Upper lobe of left lung (tissue), 6 donors: ENCODE measurements around the gene RORB. TPM values are rescaled to one million over a fixed set of nuclear protein-coding genes. Genes with fewer than 3 reads are reported as not detected.
"Not testable (repeated sequence)": the region's sequence is repeated elsewhere in the genome, so short reads cannot be mapped to it uniquely, and the experiment has no call there.

Experiments used
- ATAC-seq, 2 donors: fragments of 200-7000 bp; cut with Tn5 transposase; one replicate each; pipeline ENCODE4 v1.9.1; 2022; ENCODE audit warnings: mild to moderate bottlenecking in 2 of 2, moderate library complexity in 2 of 2; ENCODE audit not compliant: low FRiP score in 2 of 2
- DNase-seq, 2 donors: peaks; one replicate each; pipeline ENCODE4 v3.0.0-alpha.2; 2019 to 2020
- H3K27ac ChIP-seq, 4 donors: fragments of 200-600 bp; sonication (generic); one replicate each; pipeline ENCODE4 v1.5.1; 2016 to 2019
- H3K27me3 ChIP-seq, 4 donors: fragments of 200-600 bp; sonication (generic); one replicate each; pipeline ENCODE4 v1.5.1; 2017 to 2019
- H3K36me3 ChIP-seq, 4 donors: fragments of 200-600 bp; sonication (generic); one replicate each; pipeline ENCODE4 v1.5.1; 2016 to 2019
- H3K4me1 ChIP-seq, 4 donors: fragments of 200-600 bp; sonication (generic); one replicate each; pipeline ENCODE4 v1.5.1; 2018 to 2019
- H3K4me3 ChIP-seq, 4 donors: fragments of 200-600 bp; sonication (generic); one replicate each; pipeline ENCODE4 v1.5.1; 2017 to 2019; ENCODE audit warnings: mild to moderate bottlenecking in 2 of 4, moderate library complexity in 1 of 4
- H3K9me3 ChIP-seq, 4 donors: fragments of 200-600 bp; sonication (generic); one replicate each; pipeline ENCODE4 v1.5.1; 2018 to 2019
- CTCF ChIP-seq, 6 experiments: fragments of 450-650 bp in 4 of 6; fragments of 200-600 bp in 2 of 6; sonication (generic) in 2 of 6; IDR thresholded peaks; one replicate each; pipeline ENCODE4 v1.5.1; 2016 to 2019; ENCODE audit warnings: antibody characterized with exemption in 6 of 6
- EP300 ChIP-seq, 4 donors: sonication (generic); formaldehyde crosslinking; IDR thresholded peaks; one replicate each; pipeline ENCODE4 v1.5.1; 2017; ENCODE audit warnings: antibody characterized with exemption in 4 of 4, control low read depth in 2 of 4
- POLR2A ChIP-seq, 4 donors: fragments of 450-650 bp; IDR thresholded peaks; one replicate each; pipeline ENCODE4 v1.5.1; 2016 to 2017; ENCODE audit warnings: antibody characterized with exemption in 4 of 4, mild to moderate bottlenecking in 2 of 4
- POLR2AphosphoS5 ChIP-seq, 2 donors: sonication (generic); formaldehyde crosslinking; IDR thresholded peaks; one replicate each; pipeline ENCODE4 v1.5.1; 2017; ENCODE audit warnings: antibody characterized with exemption in 2 of 2
- WGBS, 2 donors: methylation state at CpG; one replicate each; pipeline ENCODE4 v1.1.5; 2017 to 2018; 5-methylcytosine and 5-hydroxymethylcytosine counted together
- total RNA-seq, 6 donors: library from RNA; depleted of rRNA in 4 of 6; stranded (reverse); fragments of >200 nt in 4 of 6; gene quantifications; one replicate each; pipeline versions ENCODE4 v1.1.0 to v1.2.1, GENCODE V29; 2016 to 2021
- donor health status: DM: no; HTN: no; CAD: no; lungs with moderate emphysema.
- donor health status: DM: no; HTN: yes; CAD: no; lungs with severe emphysema.

The RORB gene
- total RNA-seq, 6 donors from 2014 or later: 0.78 to 4.0 (median 2.2) TPM

- TF ChIP-seq POLR2AphosphoS5 (IDR thresholded peaks at IDR 0.05) (no peak), POLR2A (IDR thresholded peaks at IDR 0.05) (no peak), EP300 (IDR thresholded peaks at IDR 0.05) (no peak), CTCF (IDR thresholded peaks at IDR 0.05) (no peak)
- ATAC-seq (no peak), DNase-seq (no peak)
- WGBS, 2 donors: 45 to 47% methylated on average over 6 of the region's 6 CpGs
- Histone ChIP-seq H3K36me3 (no peaks in the 10 kb centered on the region), H3K4me3 (no peak overlapping the region), H3K4me1 (no peaks in the 10 kb centered on the region), H3K9me3 (no peaks in the 10 kb centered on the region), H3K27ac (no peak overlapping the region), H3K27me3 (no peaks in the 10 kb centered on the region)
These were observed 31.1 kb downstream of the RORB start for GRCh38 chr9:74528207-74528606.

GRCh38 chr9:74530458-74530857 lies 33.3 kb downstream of the RORB start:
- not testable (repeated sequence) for H3K9me3 ChIP-seq, H3K4me3 ChIP-seq, ATAC-seq, H3K27me3 ChIP-seq, H3K4me1 ChIP-seq, H3K27ac ChIP-seq, DNase-seq, H3K36me3 ChIP-seq
- WGBS, 2 donors: 73 to 74% methylated on average over 8 of the region's 8 CpGs

- no peaks in the 10 kb centered on the region for H3K27me3 ChIP-seq
- TF ChIP-seq POLR2A (IDR thresholded peaks at IDR 0.05): no peak
- TF ChIP-seq CTCF (IDR thresholded peaks at IDR 0.05): no peak
- TF ChIP-seq EP300 (IDR thresholded peaks at IDR 0.05): no peak
- no peak for TF ChIP-seq POLR2AphosphoS5 (IDR thresholded peaks at IDR 0.05)
- no peak overlapping the region for H3K27ac ChIP-seq
- H3K36me3 ChIP-seq: no peaks in the 10 kb centered on the region
- ATAC-seq (no peak), DNase-seq (no peak)
- H3K4me3 ChIP-seq: no peak overlapping the region
- H3K9me3 ChIP-seq: no peaks in the 10 kb centered on the region
- WGBS, 2 donors: 72 to 74% methylated on average over 1 of the region's 1 CpG
- no peaks in the 10 kb centered on the region for H3K4me1 ChIP-seq
These were observed 36.1 kb downstream of the RORB start for GRCh38 chr9:74533253-74533652.

GRCh38 chr9:74534841-74535240 lies 37.7 kb downstream of the RORB start:
- no peaks in the 10 kb centered on the region for H3K27me3 ChIP-seq
- ATAC-seq: no peak
- H3K36me3 ChIP-seq: no peaks in the 10 kb centered on the region
- H3K27ac ChIP-seq: no peak overlapping the region
- no peaks in the 10 kb centered on the region for H3K4me1 ChIP-seq
- no peak for TF ChIP-seq CTCF (IDR thresholded peaks at IDR 0.05)
- TF ChIP-seq POLR2AphosphoS5 (IDR thresholded peaks at IDR 0.05): no peak
- no peak overlapping the region for H3K4me3 ChIP-seq
- DNase-seq: no peak
- 88 to 90% methylated on average over 3 of the region's 3 CpGs for WGBS, 2 donors
- no peaks in the 10 kb centered on the region for H3K9me3 ChIP-seq

GRCh38 chr9:74543145-74543544 lies 46.0 kb downstream of the RORB start:
- H3K27me3 ChIP-seq: no peaks in the 10 kb centered on the region
- no peaks in the 10 kb centered on the region for H3K4me1 ChIP-seq
- H3K27ac ChIP-seq: no peak overlapping the region
- H3K4me3 ChIP-seq: no peak overlapping the region
- DNase-seq (no peak), ATAC-seq (no peak)
- 50 to 52% methylated on average over 3 of the region's 3 CpGs for WGBS, 2 donors
- no peaks in the 10 kb centered on the region for H3K9me3 ChIP-seq
- no peaks in the 10 kb centered on the region for H3K36me3 ChIP-seq
- TF ChIP-seq CTCF (IDR thresholded peaks at IDR 0.05) (no peak), POLR2A (IDR thresholded peaks at IDR 0.05) (no peak), EP300 (IDR thresholded peaks at IDR 0.05) (no peak), POLR2AphosphoS5 (IDR thresholded peaks at IDR 0.05) (no peak)
